Sigmoid colon (tissue), 3 donors: ENCODE data around the gene CNTN2.

Experiments used
- POLR2A ChIP-seq, 2 donors: fragments of 450-650 bp; IDR thresholded peaks; one replicate each; pipeline ENCODE4 v1.6.1; 2016; ENCODE audit warnings: antibody characterized with exemption in 2 of 2, mild to moderate bottlenecking in 2 of 2, moderate library complexity in 2 of 2
- TF ChIP-seq, protein P1 (sequence below), 4 experiments: fragments of 450-650 bp in 3 of 4; fragments of 200-600 bp in 1 of 4; IDR thresholded peaks; one replicate each; pipeline ENCODE4 v1.5.1; 2016 to 2019; ENCODE audit warnings: antibody characterized with exemption in 4 of 4, mild to moderate bottlenecking in 3 of 4, moderate library complexity in 2 of 4

DNA sequence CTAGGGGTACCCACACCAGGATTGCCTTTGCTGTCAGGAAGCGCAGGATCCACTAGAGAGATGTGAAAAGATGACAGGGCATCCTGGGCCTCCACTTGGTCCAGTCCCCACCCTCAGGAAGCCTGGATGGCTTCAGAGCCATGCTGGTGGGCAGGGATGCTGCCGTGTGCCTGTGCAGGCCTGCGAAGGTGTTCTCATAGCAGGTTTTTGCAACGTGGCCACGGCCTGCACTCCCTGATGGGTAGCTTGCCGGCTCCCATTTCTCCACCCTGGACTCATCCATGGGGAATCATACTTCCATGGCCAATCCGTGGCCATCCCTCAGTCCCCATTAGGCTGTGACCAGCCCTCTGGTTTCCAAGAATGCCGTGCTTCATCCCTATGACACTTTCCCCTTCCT lies 34.1 kb upstream of the CNTN2 start:
- TF ChIP-seq, protein P1, sequence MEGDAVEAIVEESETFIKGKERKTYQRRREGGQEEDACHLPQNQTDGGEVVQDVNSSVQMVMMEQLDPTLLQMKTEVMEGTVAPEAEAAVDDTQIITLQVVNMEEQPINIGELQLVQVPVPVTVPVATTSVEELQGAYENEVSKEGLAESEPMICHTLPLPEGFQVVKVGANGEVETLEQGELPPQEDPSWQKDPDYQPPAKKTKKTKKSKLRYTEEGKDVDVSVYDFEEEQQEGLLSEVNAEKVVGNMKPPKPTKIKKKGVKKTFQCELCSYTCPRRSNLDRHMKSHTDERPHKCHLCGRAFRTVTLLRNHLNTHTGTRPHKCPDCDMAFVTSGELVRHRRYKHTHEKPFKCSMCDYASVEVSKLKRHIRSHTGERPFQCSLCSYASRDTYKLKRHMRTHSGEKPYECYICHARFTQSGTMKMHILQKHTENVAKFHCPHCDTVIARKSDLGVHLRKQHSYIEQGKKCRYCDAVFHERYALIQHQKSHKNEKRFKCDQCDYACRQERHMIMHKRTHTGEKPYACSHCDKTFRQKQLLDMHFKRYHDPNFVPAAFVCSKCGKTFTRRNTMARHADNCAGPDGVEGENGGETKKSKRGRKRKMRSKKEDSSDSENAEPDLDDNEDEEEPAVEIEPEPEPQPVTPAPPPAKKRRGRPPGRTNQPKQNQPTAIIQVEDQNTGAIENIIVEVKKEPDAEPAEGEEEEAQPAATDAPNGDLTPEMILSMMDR (IDR thresholded peaks at IDR 0.05): no peak
- TF ChIP-seq POLR2A (IDR thresholded peaks at IDR 0.05): no peak
